ENCODE data around the gene MAU2. TPM values are rescaled to one million over a fixed set of nuclear protein-coding genes. Genes with fewer than 3 reads are reported as not detected.

The MAU2 gene
- total and polyA plus RNA-seq, 2 of the 8 experiments (the other 6 are each of a cell fraction or from before 2014, with no cell fraction given) = 32.0 to 40.8 TPM

- 88% methylated on average over 11 of the region's 11 CpGs; no CpG with 5 or more reads in 1 of the 2 experiments for WGBS, 2 experiments (ENCODE audit: extremely low coverage in 1 of 2, insufficient coverage in 1 of 2, insufficient read length in 1 of 2, insufficient replicate concordance in 2 of 2, low coverage in 1 of 2, low lambda C conversion rate in 2 of 2, missing lambda C conversion rate in 1 of 2)
- Histone ChIP-seq H3K4me2 (ENCODE audit: insufficient read depth in 1 of 2, low read depth in 2 of 2, low read length in 2 of 2) (no peak overlapping the region), H3K79me2 (ENCODE audit: control insufficient read depth in 1 of 2, insufficient read depth in 2 of 2, low read length in 2 of 2) (0 out of 4 replicates have a peak, but pooled peaks cover 0 to under 1% of the 10 kb centered on the region in 2 experiments), H4K20me1 (replicated peaks in 1 of 2; ENCODE audit: control insufficient read depth in 1 of 2, insufficient read depth in 2 of 2, low read length in 2 of 2) (no peaks in the 10 kb centered on the region), H3K27me3 (replicated peaks in 1 of 4; ENCODE audit: control insufficient read depth in 3 of 4, extremely low read depth in 1 of 4, insufficient read depth in 3 of 4, low read length in 3 of 4) (peaks cover 0 to 3% (median 3%) of the 10 kb centered on the region in 4 experiments; a peak in 2 of 7 replicates), H2AFZ (ENCODE audit: low read length) (no peak overlapping the region), H2BK12ac (ENCODE audit: low read depth, low read length) (no peak overlapping the region), H4K5ac (ENCODE audit: insufficient read length, low read depth, low read length) (no peak overlapping the region), H2BK20ac (ENCODE audit: low read length) (no peak overlapping the region), H2BK5ac (ENCODE audit: low read depth, low read length) (no peak overlapping the region), H4K8ac (ENCODE audit: extremely low read depth, insufficient read depth, low read length) (no peak overlapping the region), H2AK5ac (ENCODE audit: low read depth, low read length) (no peak overlapping the region), H4K91ac (replicated peaks; ENCODE audit: insufficient read length, low read length) (no peak overlapping the region), H3K36me3 (ENCODE audit: control insufficient read depth in 2 of 4, insufficient read depth in 4 of 4, low read length in 3 of 4) (no peaks in the 10 kb centered on the region), H3K14ac (ENCODE audit: insufficient read length) (no peak overlapping the region), H3K4me1 (replicated peaks in 1 of 4; ENCODE audit: control insufficient read depth in 3 of 4, insufficient read depth in 4 of 4, low read length in 3 of 4) (peaks cover 2 to 11% (median 6%) of the 10 kb centered on the region in 4 experiments), H3K23ac (ENCODE audit: insufficient read length) (no peak overlapping the region), H3K4ac (replicated peaks; ENCODE audit: insufficient read length, low read depth, low read length) (no peak overlapping the region), H2BK15ac (ENCODE audit: low read length) (no peak overlapping the region), H3K9ac (replicated peaks in 1 of 4; ENCODE audit: extremely low read depth in 1 of 4, low read depth in 3 of 4, low read length in 3 of 4) (no peak overlapping the region), H3K18ac (ENCODE audit: extremely low read depth, low read length) (no peak overlapping the region), H3K27ac (ENCODE audit: low read depth, low read length) (no peak overlapping the region), H2BK120ac (replicated peaks; ENCODE audit: low read depth, low read length) (no peak overlapping the region), H3K4me3 (ENCODE audit: extremely low read depth in 1 of 4, insufficient read depth in 2 of 4, low read depth in 3 of 4, low read length in 4 of 4) (no peak overlapping the region), H3K79me1 (ENCODE audit: low read depth, low read length) (no peaks in the 10 kb centered on the region), H3K56ac (replicated peaks; ENCODE audit: insufficient read length, low read depth, low read length) (no peak overlapping the region), H3K23me2 (ENCODE audit: low read depth, low read length) (no peaks in the 10 kb centered on the region; the same call in 1 of the 2 replicates), H3K9me3 (ENCODE audit: insufficient read depth in 2 of 2, low read depth in 1 of 2, low read length in 1 of 2) (no peaks in the 10 kb centered on the region)
- DNase-seq (ENCODE audit: low read depth in 1 of 2, low spot score in 2 of 2) = no peak
- POLR2A ChIA-PET (ENCODE audit: partially characterized antibody) = interaction anchor here (0.6 to 2.2 kb wide), 4 partner anchors 24 to 1200 kb away, joined by 3 to 8 read pairs (median 3); partner anchors contain the start of gene GATAD2A
- FAIRE-seq = no peak
- CTCF ChIA-PET (ENCODE audit: partially characterized antibody) = interaction anchor here (0.6 to 4.6 kb wide), 9 partner anchors 10 to 109 kb away, joined by 3 to 25 read pairs (median 3); no protein-coding TSS in a partner anchor
- no peak for TF ChIP-seq CREB1 (IDR thresholded peaks at IDR 0.05)
- TF ChIP-seq SRF (IDR thresholded peaks at IDR 0.05; ENCODE audit: low read depth, low read length) = no peak
- no peak for TF ChIP-seq EP300 (IDR thresholded peaks at IDR 0.05; ENCODE audit: borderline replicate concordance in 1 of 2, low read depth in 2 of 2, low read length in 2 of 2)
- no peak for TF ChIP-seq MAX (IDR thresholded peaks at IDR 0.05)
- no peak for TF ChIP-seq POU5F1 (IDR thresholded peaks at IDR 0.05; ENCODE audit: low read depth, low read length)
These were observed 60.6 kb downstream of the MAU2 start for GRCh38 chr19:19381007-19381926.
